Natural killer cell treated with Interleukin-12 subunit alpha and Interleukin-12 subunit beta and Interleukin-15 and Interleukin-18, amount 100 ng/mL, for 72 hours (primary cell): Measurements from ENCODE around the gene SRRM4. TPM values are rescaled to one million over a fixed set of nuclear protein-coding genes. Genes with fewer than 3 reads are reported as not detected.

Experiments used
- ATAC-seq, 2 donors: fragments of 150-1000 bp; cut with Tn5 transposase in 1 of 2; sonication (Bioruptor Pico), chemical (Tn5 transposase) in 1 of 2; 2 replicates each; pipeline ENCODE4 v1.10.0; 2021
- DNase-seq: peaks from one replicate; pipeline ENCODE4 v3.0.0; 2022; ENCODE audit warnings: low spot score
- H3K27ac Mint-ChIP-seq, 2 donors: 1 replicate in 1 of 2; 2 replicates in 1 of 2; pipeline ENCODE4 v1.8.0; 2022; ENCODE audit warnings: mixed read lengths in 2 of 2, mild to moderate bottlenecking in 1 of 2, moderate library complexity in 1 of 2
- H3K27me3 Mint-ChIP-seq, 2 donors: 1 replicate in 1 of 2; 2 replicates in 1 of 2; pipeline ENCODE4 v1.8.0; 2022; ENCODE audit warnings: mixed read lengths in 2 of 2
- H3K36me3 Mint-ChIP-seq: one replicate; pipeline ENCODE4 v1.8.0; 2022; ENCODE audit warnings: mixed read lengths
- H3K4me1 Mint-ChIP-seq, 2 donors: 1 replicate in 1 of 2; 2 replicates in 1 of 2; pipeline ENCODE4 v1.8.0; 2022; ENCODE audit warnings: low read depth in 2 of 2, mixed read lengths in 2 of 2, mild to moderate bottlenecking in 1 of 2
- H3K4me3 Mint-ChIP-seq: one replicate; pipeline ENCODE4 v1.8.0; 2022; ENCODE audit warnings: mixed read lengths
- H3K9me3 Mint-ChIP-seq: 2 replicates; pipeline ENCODE4 v1.8.0; 2022; ENCODE audit warnings: mixed read lengths
- total RNA-seq, 2 donors: library from RNA; stranded (reverse); gene quantifications; one replicate each; pipeline ENCODE4 v1.2.3, GENCODE V29; 2022

SRRM4 gene
- total RNA-seq, 2 donors from 2014 or later, result not detected

DNA sequence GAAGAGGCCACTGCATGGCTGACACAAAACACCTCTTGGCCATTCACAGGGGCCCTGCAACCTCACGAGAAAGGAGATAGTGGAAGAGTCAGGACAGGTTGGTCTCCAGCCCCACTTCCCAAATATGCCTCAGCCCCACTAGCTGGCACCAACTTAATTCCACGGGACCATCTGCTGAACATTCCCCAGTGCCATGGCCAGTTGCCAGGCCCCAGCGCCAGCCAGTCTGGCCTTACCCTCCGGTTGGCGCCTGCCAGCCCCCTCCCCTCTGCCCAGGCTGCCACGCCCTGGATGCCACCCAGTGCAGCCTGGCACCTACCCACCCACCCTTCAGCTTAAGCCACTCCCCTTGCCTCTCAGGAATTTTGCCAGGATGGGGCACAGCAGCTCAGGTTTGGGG lies 176.2 kb downstream of the SRRM4 start:
- DNase-seq, result no peak

DNA sequence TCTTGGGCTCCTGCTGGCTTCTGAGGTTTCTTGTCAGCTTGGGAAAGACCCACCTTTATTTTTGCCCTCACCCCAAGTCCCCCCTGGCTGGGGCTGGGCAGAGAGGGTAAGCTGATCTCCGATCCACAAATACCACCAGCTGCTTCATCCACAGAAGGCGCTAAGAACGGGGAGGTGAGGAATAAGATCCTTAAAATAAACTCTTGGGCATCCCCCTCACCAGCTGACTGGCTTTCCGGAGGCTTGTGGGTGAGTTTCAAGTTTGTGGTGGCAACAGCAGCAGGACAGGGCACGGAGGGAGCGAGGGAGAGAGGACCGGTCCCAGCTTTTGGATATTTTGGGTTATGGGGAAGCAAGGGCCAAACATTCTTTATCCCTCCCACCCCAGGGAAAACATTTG lies 176.6 kb downstream of the SRRM4 start:
- Mint-ChIP-seq H3K36me3 (no peaks in the 10 kb centered on the region), H3K27ac (no peak overlapping the region), H3K9me3 (no peaks in the 10 kb centered on the region), H3K27me3 (peaks cover 10 to 13% of the 10 kb centered on the region in 2 donors), H3K4me3 (no peak overlapping the region), H3K4me1 (peaks cover 0 to 7% of the 10 kb centered on the region in 2 donors)
- no peak for ATAC-seq
- DNase-seq, result no peak

More for the DNA sequence above, 176.2 kb downstream of the SRRM4 start:
- Mint-ChIP-seq H3K27ac (no peak overlapping the region), H3K4me1 (peaks cover 0 to 7% of the 10 kb centered on the region in 2 donors), H3K4me3 (no peak overlapping the region), H3K36me3 (no peaks in the 10 kb centered on the region), H3K9me3 (no peaks in the 10 kb centered on the region), H3K27me3 (peaks cover 12 to 16% of the 10 kb centered on the region in 2 donors)
- ATAC-seq, result no peak

DNA sequence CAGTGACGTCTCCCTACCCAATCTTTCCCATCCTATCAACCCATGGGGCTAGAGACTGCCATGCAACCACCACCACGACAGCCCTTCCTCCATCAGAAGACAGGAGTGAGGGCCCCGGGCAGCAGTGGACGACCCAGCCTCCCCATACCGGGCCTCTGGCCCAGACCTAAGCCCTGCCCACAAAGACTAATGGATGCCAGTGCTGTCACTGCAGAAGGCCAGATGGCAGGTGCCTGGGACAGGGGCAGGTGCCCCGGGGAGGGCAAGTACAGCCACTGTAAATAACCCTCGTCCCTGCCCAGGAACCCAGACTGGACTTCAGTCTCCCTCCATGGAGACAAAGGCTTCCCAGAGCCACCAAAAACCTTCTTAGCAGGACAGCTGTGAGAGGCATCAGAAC lies 177.1 kb downstream of the SRRM4 start:
- Mint-ChIP-seq H3K4me3 (no peak overlapping the region), H3K4me1 (peaks cover 0 to 7% of the 10 kb centered on the region in 2 donors), H3K36me3 (no peaks in the 10 kb centered on the region), H3K27ac (no peak overlapping the region), H3K27me3 (peaks cover 10 to 13% of the 10 kb centered on the region in 2 donors), H3K9me3 (no peaks in the 10 kb centered on the region)
- DNase-seq, result no peak
- ATAC-seq, result no peak

DNA sequence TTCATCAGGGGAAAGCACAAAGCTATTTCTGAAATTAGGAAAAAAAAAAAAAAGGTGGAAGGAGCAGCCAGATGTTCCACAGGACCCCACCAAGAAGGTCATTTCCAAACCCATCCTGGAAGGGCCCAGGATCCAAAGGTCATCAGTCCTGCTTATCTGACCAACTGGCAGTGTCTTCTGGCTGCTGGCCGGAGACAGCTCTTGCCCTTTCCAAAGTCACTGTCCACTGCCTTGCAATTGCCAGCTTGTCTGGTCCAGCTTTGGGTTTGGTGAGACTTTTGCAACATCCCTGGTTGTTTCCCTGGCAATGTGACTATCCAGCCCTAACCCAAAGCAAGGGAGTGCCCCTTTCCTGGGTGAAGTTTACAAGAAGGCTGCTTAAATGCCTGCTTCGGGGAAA lies 178.5 kb downstream of the SRRM4 start:
- no peaks in the 10 kb centered on the region for H3K36me3 Mint-ChIP-seq
- ATAC-seq (no peak), DNase-seq (no peak)
- H3K4me1 Mint-ChIP-seq, result no peaks in the 10 kb centered on the region
- no peaks in the 10 kb centered on the region for H3K9me3 Mint-ChIP-seq
- H3K4me3 Mint-ChIP-seq, result no peak overlapping the region
- H3K27ac Mint-ChIP-seq, result no peak overlapping the region
- H3K27me3 Mint-ChIP-seq, result peaks cover 6 to 7% of the 10 kb centered on the region in 2 donors

DNA sequence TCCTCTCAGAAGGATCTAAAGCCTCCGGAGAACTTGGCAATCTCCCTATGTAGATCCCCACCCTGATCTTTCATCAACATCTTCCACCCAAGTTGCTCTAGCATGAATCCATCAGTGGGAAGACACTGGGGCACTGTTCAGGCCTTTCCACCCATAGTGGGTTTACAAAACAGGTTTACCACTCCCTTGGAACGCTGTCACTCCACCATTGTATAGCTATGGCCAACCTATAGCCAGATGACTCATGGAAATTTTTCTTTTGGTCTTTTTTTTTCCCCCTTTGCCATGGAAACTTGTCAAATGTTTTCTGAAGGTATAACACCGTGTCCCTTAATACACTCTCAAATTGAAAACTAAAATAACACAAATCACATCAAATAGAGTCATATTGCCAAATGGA lies 186.6 kb downstream of the SRRM4 start:
- no peak overlapping the region for H3K27ac Mint-ChIP-seq
- H3K27me3 Mint-ChIP-seq, result peaks cover 8 to 26% of the 10 kb centered on the region in 2 donors
- no peaks in the 10 kb centered on the region for H3K9me3 Mint-ChIP-seq
- no peak overlapping the region for H3K4me3 Mint-ChIP-seq
- no peaks in the 10 kb centered on the region for H3K4me1 Mint-ChIP-seq
- H3K36me3 Mint-ChIP-seq, result no peaks in the 10 kb centered on the region
- ATAC-seq, result no peak
- DNase-seq, result no peak

DNA sequence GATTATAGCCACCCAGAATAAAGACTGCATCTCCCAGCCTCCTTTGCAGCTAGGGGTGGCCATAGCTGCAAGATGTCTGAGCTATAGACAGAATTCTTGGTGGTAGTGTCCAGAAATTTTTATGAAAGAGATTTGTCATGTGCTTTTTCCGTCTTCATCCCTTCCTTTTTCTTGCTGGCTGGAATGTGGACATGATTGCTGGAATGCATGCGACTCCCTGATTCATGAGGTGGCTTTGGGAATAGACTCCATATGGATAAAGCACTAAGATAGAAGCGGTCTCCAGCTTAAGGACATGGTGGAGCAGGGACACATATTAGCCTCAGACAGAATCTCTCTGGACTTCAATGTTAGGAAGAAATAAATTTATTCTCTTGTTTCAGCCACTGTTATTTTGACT lies 187.4 kb downstream of the SRRM4 start:
- Mint-ChIP-seq H3K4me3 (no peak overlapping the region), H3K4me1 (no peaks in the 10 kb centered on the region), H3K27ac (no peak overlapping the region), H3K27me3 (peaks cover 5 to 26% of the 10 kb centered on the region in 2 donors), H3K9me3 (no peaks in the 10 kb centered on the region), H3K36me3 (no peaks in the 10 kb centered on the region)
- DNase-seq (no peak), ATAC-seq (no peak)

DNA sequence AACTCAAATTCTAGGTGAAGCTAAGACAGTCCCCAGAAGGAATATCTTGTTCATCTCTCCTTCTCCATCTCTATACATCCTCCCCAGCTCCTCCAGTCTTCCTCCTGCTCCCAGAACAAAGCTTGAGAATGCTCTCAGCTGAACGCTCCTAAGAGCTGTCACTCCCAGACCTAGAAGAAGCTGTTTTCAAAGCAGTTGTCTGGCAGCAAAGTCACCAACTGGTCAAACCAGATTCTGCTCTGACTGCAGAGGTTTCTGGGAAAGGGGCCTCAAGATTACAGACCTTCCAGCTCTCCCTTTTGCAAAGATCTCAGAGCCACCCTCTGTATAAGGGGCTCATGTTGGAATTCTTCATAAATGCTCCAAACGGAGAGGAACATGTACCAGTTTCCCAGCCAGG lies 187.8 kb downstream of the SRRM4 start:
- no peak for ATAC-seq
- no peaks in the 10 kb centered on the region for H3K36me3 Mint-ChIP-seq

DNA sequence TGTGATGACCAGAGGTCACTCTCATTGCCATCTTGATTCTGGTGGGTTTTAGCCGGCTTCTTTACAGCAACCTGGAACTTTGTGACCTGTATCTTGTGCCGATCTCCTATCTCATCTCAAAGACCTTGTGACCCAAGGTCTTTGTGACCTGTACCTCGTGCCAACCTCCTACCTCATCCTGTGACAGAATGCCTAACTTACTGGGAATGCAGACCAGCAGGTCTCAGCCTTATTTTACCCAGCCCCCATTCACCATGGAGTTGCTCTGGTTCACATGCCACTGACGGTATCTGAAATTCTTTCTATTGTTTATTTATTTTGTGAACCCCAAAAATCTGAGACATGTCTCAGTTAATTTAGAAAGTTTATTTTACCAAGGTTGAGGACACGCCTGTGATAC lies 189.9 kb downstream of the SRRM4 start:
- Mint-ChIP-seq H3K36me3 (no peaks in the 10 kb centered on the region), H3K27ac (no peak overlapping the region), H3K27me3 (peaks cover 5 to 20% of the 10 kb centered on the region in 2 donors), H3K4me1 (no peaks in the 10 kb centered on the region), H3K9me3 (no peaks in the 10 kb centered on the region), H3K4me3 (no peak overlapping the region)
- DNase-seq (no peak), ATAC-seq (no peak)

More for the DNA sequence above, 187.8 kb downstream of the SRRM4 start:
- Mint-ChIP-seq H3K9me3 (no peaks in the 10 kb centered on the region), H3K27me3 (peaks cover 5 to 26% of the 10 kb centered on the region in 2 donors), H3K4me1 (no peaks in the 10 kb centered on the region), H3K27ac (no peak overlapping the region), H3K4me3 (no peak overlapping the region)
- DNase-seq, result no peak

DNA sequence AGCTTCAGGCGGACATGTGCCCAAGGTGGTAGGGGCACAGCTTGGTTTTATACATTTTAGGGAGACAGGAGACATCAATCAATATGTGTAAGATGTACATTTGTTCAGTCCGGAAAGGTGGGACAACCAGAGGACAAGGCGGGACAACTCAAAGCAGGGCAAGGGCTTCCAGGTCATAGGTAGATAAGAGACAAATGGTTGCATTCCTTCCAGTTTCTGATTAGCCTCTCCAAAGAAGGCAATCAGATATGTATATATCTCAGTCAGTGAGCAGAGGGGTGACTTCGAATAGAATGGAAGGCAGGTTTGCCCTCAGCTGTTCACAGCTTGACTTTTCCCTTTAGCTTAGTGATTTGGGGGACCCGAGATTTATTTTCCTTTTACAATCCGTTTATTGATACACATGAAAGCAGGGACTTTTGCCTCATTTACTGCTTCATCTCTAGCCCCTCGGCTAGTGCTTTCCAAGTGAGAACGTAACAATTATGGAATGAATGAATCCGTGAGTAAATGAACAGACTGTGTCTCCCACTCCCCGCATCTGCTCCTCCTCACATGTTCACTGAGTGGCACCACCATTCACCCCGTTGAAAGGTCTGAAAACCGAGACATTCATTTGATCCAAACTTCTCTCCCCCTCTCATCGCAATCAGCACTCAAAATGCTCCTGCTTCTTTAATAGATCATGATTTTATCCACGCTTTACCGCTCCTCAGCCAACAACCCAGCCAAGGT lies 190.5 kb downstream of the SRRM4 start:
- no peaks in the 10 kb centered on the region for H3K4me1 Mint-ChIP-seq
- peaks cover 6 to 20% of the 10 kb centered on the region in 2 donors for H3K27me3 Mint-ChIP-seq
- ATAC-seq (no peak), DNase-seq (no peak)
- H3K4me3 Mint-ChIP-seq, result no peak overlapping the region
- H3K9me3 Mint-ChIP-seq, result no peaks in the 10 kb centered on the region
- no peak overlapping the region for H3K27ac Mint-ChIP-seq
- no peaks in the 10 kb centered on the region for H3K36me3 Mint-ChIP-seq

DNA sequence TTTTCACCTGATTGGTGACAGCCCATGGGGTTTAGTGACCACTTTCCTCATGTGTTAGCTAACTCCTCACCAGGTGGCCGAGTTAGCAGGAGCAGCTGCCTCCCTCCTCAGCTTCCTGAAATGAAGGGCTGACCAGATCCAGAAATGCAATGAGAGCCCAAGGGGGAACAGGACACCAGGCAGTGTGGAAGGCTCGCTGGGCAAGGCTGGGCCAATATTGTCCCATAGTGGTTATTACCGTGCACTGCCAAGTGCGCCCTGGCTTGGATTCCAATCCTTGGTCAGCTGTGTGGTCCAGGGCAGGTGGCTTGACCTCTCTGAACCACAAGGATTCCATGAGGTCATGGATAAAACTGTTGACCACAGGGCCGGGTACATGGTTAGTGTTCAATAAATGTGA lies 193.7 kb downstream of the SRRM4 start:
- no peak for DNase-seq
- H3K9me3 Mint-ChIP-seq, result no peaks in the 10 kb centered on the region
- H3K36me3 Mint-ChIP-seq, result no peaks in the 10 kb centered on the region
- H3K27ac Mint-ChIP-seq, result no peak overlapping the region
- peaks cover 10 to 12% of the 10 kb centered on the region in 2 donors for H3K27me3 Mint-ChIP-seq
- no peak for ATAC-seq
- H3K4me1 Mint-ChIP-seq, result no peaks in the 10 kb centered on the region
- no peak overlapping the region for H3K4me3 Mint-ChIP-seq

DNA sequence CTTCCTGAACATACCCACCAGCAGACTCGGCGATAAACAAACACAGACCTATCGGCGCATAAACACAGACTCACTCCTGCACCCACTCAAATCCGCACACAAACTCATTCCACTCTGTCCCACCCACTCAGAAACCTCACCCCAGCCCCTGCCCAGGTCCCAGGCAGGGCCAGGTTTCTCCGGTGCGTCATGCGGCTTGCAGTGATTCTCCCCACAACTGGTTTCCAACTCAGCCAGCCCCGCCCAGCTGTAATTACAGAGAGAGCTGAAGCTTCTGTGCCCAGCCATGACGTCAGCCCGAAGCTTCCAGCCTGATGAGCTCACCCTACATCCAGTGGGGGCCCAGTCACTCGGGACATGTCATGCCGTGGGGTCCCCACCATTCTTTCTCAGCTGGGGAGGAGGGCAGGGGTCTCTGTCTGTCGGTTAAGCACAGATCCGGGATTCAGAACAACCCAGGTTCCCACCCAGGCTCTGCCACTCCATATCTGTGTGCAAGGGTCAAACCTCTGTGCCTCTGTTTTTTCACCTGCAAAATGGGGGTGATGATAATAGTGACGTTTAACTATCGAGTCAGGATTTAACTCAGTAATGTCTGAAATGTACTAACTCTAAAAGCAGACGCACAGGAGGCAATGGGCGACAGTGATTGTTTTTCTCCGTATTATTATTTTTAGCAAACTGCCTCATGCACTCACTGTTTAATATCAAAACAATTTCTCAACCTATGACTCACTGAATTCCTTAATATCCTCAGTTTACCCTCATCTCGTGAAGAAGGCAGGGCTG lies 195.1 kb downstream of the SRRM4 start:
- Mint-ChIP-seq H3K9me3 (no peaks in the 10 kb centered on the region), H3K36me3 (no peaks in the 10 kb centered on the region), H3K4me3 (no peak overlapping the region), H3K27ac (no peak overlapping the region), H3K27me3 (peaks cover 12% of the 10 kb centered on the region in 2 donors), H3K4me1 (no peaks in the 10 kb centered on the region)
- DNase-seq (no peak), ATAC-seq (no peak)

DNA sequence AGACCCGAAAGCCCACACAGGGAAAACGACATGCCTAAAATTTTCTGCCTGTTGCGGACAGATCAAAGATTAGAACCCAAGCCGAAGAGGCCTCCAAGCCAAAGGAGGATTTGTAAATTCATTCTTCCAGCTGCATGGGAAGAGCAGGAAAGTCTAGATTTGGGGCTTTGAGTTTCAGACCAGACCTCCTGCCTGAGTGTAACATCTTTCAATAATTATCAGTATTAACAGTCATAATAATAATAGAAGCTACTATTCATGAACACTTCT lies 195.7 kb downstream of the SRRM4 start:
- Mint-ChIP-seq H3K4me1 (no peaks in the 10 kb centered on the region), H3K27me3 (peaks cover 12% of the 10 kb centered on the region in 2 donors), H3K27ac (no peak overlapping the region), H3K4me3 (no peak overlapping the region), H3K9me3 (no peaks in the 10 kb centered on the region), H3K36me3 (no peaks in the 10 kb centered on the region)
- ATAC-seq, result no peak
- no peak for DNase-seq

DNA sequence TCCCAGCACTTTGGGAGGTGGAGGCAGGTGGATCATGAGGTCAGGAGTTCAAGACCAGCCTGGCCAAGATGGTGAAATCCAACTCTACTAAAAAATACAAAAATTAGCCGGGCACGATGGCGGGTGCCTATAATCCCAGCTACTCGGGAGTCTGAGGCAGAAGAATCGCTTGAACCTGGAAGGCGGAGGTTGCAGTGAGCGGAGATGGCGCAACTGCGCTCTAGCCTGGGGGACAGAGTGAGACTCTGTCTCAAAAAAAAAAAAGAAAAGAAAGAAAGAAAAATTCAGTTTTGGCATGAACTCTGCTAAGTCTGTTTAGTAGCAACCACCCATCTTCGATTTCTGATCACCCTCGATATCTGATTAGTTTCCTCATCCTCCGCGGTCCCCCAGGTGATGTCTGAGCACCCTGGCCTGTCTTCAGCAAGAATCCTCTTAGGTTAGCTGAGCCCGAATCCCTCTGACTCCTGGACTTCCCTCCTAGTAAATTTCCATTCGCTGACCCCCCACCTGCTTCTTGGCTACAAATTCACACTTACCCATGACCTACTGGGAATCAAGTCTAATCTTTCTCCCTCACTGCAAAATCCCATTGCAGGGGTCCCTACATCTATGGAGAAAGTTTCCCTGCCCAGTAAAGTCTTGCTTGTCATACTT lies 196.5 kb downstream of the SRRM4 start:
- DNase-seq (no peak), ATAC-seq (no peak)
- Mint-ChIP-seq H3K27me3 (peaks cover 6 to 9% of the 10 kb centered on the region in 2 donors), H3K27ac (no peak overlapping the region), H3K9me3 (no peaks in the 10 kb centered on the region), H3K4me1 (no peaks in the 10 kb centered on the region), H3K36me3 (no peaks in the 10 kb centered on the region), H3K4me3 (no peak overlapping the region)
